ENCODE data around the gene SH3BP2. TPM values are rescaled to one million over a fixed set of nuclear protein-coding genes. Genes with fewer than 3 reads are reported as not detected.
A peak's percentile ranks its signal among the peaks of the same experiment; 100 is the strongest.

The SH3BP2 gene
- total RNA-seq, 1 donor from 2014 or later: 85.3 TPM

DNA sequence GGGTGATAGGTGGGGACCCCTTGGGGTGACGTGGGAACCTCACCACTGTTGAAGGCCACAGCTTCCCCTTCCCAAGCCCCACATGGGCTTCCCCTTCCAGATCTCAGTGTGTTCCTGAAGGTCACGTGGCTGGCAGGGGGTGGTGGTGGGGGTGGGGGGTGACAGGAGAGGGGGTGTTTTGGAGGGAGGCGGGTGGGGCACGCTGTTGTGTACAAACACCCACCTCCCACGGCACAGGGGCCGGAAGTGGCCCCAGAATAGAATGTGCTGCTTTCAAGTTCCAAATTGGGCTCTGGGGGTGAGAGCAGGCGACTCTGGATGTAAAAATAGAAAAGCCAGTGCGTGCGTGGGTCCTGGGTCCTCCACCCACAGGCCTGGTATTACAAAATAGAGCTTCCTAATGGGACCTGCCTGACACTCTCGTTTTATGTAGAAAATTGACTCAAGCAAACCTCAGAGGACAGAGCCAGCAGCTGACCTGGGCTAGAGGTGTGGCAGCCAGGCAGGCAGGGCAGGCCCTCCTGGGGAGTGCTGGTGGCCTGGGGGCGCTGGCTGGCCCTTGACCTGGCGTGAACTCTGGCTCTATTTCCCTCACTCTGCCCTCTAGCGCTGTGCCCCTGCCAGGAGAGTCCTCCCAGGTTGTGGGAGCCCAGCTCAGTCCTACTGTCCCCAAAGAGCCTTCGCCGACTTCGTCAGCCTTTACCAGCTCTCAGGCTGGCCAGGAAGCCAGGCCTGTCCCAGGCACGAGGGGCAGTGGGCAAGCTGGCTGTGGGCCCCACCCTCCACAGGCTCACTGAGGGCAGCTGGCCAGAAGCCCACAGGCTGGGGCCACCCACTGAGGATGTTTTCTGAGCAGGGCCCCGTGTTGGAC is 5.4 kb upstream of the SH3BP2 start:
- H3K4me3 Mint-ChIP-seq (ENCODE audit: unreplicated experiment): no peak overlapping the region
- peaks cover 9% of the 10 kb centered on the region for H3K36me3 Mint-ChIP-seq (ENCODE audit: unreplicated experiment)
- H3K4me1 Mint-ChIP-seq (ENCODE audit: low read depth, unreplicated experiment): peaks cover 2% of the 10 kb centered on the region
- H3K27ac Mint-ChIP-seq (ENCODE audit: unreplicated experiment): no peak overlapping the region
- no peak for DNase-seq
- TF ChIP-seq, protein P1, sequence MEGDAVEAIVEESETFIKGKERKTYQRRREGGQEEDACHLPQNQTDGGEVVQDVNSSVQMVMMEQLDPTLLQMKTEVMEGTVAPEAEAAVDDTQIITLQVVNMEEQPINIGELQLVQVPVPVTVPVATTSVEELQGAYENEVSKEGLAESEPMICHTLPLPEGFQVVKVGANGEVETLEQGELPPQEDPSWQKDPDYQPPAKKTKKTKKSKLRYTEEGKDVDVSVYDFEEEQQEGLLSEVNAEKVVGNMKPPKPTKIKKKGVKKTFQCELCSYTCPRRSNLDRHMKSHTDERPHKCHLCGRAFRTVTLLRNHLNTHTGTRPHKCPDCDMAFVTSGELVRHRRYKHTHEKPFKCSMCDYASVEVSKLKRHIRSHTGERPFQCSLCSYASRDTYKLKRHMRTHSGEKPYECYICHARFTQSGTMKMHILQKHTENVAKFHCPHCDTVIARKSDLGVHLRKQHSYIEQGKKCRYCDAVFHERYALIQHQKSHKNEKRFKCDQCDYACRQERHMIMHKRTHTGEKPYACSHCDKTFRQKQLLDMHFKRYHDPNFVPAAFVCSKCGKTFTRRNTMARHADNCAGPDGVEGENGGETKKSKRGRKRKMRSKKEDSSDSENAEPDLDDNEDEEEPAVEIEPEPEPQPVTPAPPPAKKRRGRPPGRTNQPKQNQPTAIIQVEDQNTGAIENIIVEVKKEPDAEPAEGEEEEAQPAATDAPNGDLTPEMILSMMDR (IDR thresholded peaks at IDR 0.05; ENCODE audit: partially characterized antibody, unreplicated experiment): no peak
- H3K9me3 Mint-ChIP-seq (ENCODE audit: unreplicated experiment): peaks cover 3% of the 10 kb centered on the region
- peaks cover 6% of the 10 kb centered on the region for H3K27me3 Mint-ChIP-seq (ENCODE audit: unreplicated experiment)

DNA sequence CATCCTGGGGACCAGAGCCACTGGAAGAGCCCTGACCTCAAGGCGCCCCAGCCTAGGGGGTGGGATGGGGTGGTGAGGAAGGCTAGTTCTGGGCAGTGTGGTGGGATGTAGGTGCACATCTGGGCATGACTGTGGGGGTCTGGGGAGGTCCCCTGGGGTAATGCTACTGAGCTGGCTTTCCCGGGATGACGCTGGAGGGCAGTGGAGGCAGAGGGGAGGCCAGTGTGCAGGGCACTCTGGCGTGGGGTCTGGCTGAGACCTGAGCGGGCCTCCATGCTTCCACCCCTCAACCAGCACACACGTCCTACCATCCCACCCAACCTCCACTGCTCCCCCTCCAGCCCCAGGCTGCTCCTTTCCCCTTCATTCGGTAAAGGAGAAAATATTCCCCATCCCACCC is 4.8 kb upstream of the SH3BP2 start:
- peaks cover 9% of the 10 kb centered on the region for H3K36me3 Mint-ChIP-seq (ENCODE audit: unreplicated experiment)
- H3K27ac Mint-ChIP-seq (ENCODE audit: unreplicated experiment): no peak overlapping the region
- peaks cover 6% of the 10 kb centered on the region for H3K27me3 Mint-ChIP-seq (ENCODE audit: unreplicated experiment)
- peaks cover 3% of the 10 kb centered on the region for H3K9me3 Mint-ChIP-seq (ENCODE audit: unreplicated experiment)
- peaks cover 2% of the 10 kb centered on the region for H3K4me1 Mint-ChIP-seq (ENCODE audit: low read depth, unreplicated experiment)
- no peak for DNase-seq
- TF ChIP-seq, protein P1 (IDR thresholded peaks at IDR 0.05; ENCODE audit: partially characterized antibody, unreplicated experiment): no peak
- no peak overlapping the region for H3K4me3 Mint-ChIP-seq (ENCODE audit: unreplicated experiment)

DNA sequence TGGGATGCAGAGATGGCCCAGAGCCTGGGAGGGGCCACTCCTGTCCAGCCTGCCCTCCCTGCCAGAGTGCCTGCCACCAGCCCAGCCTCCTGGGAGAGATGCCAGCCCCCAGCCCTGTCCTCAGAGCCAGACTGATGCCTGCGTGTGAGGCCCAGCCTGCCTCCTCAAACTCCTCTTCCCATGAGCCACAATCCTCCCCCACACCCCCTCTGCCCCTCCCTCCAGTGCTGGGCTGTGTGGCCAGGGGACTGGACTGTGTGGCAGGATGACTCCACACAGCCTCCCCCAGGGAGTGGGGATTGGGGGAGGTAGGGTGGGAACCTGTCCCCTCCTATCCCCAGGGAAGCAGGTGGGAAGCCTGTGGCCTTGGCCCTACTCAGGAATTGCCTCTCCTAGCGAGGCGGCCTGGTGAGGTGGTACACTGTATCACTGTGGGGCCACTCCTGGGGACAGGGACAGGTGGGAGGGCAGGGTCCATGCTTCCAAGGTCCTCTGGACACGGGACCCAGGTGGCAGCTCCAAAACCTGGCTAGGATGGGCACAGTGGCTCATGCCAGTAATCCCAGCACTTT is 4.3 kb upstream of the SH3BP2 start:
- H3K9me3 Mint-ChIP-seq (ENCODE audit: unreplicated experiment): peaks cover 3% of the 10 kb centered on the region
- no peak overlapping the region for H3K4me3 Mint-ChIP-seq (ENCODE audit: unreplicated experiment)
- peaks cover 2% of the 10 kb centered on the region for H3K4me1 Mint-ChIP-seq (ENCODE audit: low read depth, unreplicated experiment)
- no peak overlapping the region for H3K27ac Mint-ChIP-seq (ENCODE audit: unreplicated experiment)
- peaks cover 4% of the 10 kb centered on the region for H3K36me3 Mint-ChIP-seq (ENCODE audit: unreplicated experiment)
- peak; percentile 17 for DNase-seq
- TF ChIP-seq, protein P1 (IDR thresholded peaks at IDR 0.05; ENCODE audit: partially characterized antibody, unreplicated experiment): no peak
- H3K27me3 Mint-ChIP-seq (ENCODE audit: unreplicated experiment): peaks cover 6% of the 10 kb centered on the region

DNA sequence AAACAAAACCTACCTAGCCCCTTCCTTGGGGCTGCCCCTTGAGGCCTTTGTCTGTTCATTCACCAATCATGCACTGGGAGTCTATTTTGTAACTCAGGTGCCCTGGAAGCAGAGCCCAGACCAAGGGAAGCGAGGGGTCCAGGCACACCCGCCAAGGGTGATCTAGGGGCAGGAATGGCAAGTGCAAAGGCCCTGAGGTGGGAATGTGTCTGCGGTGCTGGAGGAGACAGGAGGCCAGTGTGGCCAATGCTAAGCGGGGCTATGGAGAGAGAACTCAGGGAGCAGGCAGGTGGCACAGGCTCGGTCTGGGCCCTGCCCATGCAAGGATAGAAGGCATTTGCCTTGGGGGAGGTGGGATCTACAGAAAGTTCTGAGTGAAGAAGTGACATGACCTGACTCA is 3.5 kb upstream of the SH3BP2 start:
- Mint-ChIP-seq H3K4me3 (ENCODE audit: unreplicated experiment) (no peak overlapping the region), H3K27me3 (ENCODE audit: unreplicated experiment) (peaks cover 6% of the 10 kb centered on the region), H3K27ac (ENCODE audit: unreplicated experiment) (no peak overlapping the region), H3K9me3 (ENCODE audit: unreplicated experiment) (peaks cover 3% of the 10 kb centered on the region), H3K4me1 (ENCODE audit: low read depth, unreplicated experiment) (peaks cover 2% of the 10 kb centered on the region), H3K36me3 (ENCODE audit: unreplicated experiment) (no peaks in the 10 kb centered on the region)
- no peak for DNase-seq
- TF ChIP-seq, protein P1 (IDR thresholded peaks at IDR 0.05; ENCODE audit: partially characterized antibody, unreplicated experiment): no peak
